ENCODE measurements around the gene KCNS1.
A peak's percentile ranks its signal among the peaks of the same experiment; 100 is the strongest.

The KCNS1 gene

DNA sequence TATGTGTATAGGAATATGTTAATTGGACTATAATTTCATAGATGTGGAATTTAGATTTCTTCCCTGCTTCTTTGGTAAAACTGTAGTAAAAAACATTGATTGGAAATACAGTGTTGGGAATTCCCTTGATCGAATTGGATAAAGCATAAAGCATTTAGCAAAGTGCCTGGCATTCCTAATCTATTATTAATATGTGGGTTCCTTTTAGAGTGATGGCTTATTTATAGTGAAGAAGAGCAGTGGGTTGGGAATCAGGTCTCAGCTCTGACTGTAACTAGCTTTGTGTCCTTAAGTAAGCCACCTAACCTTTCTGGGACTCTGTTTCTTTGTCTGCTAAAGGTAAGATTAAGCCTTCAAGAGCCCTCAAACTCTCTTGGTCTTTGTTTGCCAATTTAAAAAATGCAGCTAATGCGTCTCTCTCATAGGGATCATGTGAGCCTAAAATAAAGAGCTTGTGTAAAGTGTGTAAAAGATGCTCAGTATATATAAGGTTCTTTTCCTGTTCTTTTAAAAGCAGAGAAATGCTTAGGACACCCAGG, 53.3 kb downstream of the KCNS1 start:
- DNase-seq (ENCODE audit: low spot score): no peak

DNA sequence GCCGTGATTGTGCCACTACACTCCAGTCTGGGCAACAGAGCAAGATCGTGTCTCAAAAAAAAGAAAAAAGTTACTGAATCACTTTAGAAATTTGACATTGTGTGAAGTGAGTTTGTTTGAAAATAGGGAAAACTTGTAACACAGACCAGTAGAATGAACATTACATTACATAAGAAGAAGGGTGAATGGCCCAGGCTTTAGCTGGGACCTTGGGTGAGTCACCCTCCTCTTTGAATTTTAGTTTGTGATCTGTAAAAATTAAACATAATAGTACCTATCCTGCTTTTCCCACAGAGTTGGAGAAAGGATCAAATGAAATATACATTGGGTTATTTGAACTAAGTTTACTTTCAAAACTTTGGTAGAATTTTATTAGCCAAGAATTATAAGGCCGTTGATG, 56.3 kb downstream of the KCNS1 start:
- DNase-seq (ENCODE audit: low spot score): no peak

DNA sequence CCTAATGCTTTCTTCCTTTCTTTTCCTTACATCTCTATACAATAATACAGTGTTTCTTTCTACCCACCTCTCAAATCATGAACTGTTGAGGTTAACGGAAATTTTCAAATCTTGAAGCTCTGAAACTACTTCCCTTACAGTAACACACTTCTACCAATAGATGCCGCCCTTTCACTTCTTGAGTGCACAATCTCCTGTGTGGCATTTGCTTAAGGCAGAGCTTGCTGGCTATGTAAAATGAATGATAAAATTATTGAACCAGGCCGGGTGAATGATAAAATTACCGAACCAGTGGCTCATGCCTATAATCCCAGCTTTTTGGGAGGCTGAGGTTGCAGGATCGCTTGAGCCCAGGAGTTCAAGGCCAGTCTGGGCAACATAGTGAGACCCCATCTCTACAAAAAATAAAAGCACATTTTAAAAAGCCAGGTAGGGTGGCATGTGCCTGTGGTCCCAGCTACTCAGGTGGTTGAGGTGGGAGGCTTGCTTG, 56.8 kb downstream of the KCNS1 start:
- peak; percentile 94 for DNase-seq (ENCODE audit: low spot score)

- DNase-seq (ENCODE audit: low spot score): no peak
These were observed 57.9 kb downstream of the KCNS1 start for GRCh38 chr20:45042978-45043377.
